Gastroesophageal sphincter (tissue), 3 donors: ENCODE data around the gene IGFBP2.

Experiments used
- POLR2A ChIP-seq, 2 donors: fragments of 450-650 bp; IDR thresholded peaks; one replicate each; pipeline ENCODE4 v1.6.1; 2017; ENCODE audit warnings: antibody characterized with exemption in 2 of 2, mild to moderate bottlenecking in 2 of 2, moderate library complexity in 1 of 2
- TF ChIP-seq, protein P1 (sequence below), 4 experiments: fragments of 200-600 bp in 2 of 4; fragments of 450-650 bp in 2 of 4; sonication (generic) in 1 of 4; IDR thresholded peaks; one replicate each; pipeline ENCODE4 v1.5.1; 2017 to 2019; ENCODE audit warnings: antibody characterized with exemption in 4 of 4, mild to moderate bottlenecking in 2 of 4, moderate library complexity in 2 of 4

DNA sequence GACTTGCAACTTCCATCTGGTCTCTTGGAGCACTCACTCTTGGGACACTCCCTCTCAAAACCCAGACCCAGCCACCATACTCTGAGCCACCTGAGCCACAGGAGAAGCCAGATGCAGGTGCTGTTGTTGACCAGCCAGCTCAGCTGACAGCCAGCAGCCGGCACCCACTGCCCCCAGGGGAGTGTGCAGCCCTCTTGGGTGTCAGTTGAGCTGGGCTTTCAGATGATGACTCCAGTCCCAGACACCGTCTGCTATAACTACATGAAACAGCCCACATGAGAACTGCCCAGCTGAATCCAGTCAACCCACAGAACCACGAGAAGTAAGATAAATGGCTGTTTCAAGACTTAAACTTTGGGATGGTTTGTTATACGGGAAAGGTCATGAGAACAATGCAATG lies 10.7 kb upstream of the IGFBP2 start:
- TF ChIP-seq, protein P1, sequence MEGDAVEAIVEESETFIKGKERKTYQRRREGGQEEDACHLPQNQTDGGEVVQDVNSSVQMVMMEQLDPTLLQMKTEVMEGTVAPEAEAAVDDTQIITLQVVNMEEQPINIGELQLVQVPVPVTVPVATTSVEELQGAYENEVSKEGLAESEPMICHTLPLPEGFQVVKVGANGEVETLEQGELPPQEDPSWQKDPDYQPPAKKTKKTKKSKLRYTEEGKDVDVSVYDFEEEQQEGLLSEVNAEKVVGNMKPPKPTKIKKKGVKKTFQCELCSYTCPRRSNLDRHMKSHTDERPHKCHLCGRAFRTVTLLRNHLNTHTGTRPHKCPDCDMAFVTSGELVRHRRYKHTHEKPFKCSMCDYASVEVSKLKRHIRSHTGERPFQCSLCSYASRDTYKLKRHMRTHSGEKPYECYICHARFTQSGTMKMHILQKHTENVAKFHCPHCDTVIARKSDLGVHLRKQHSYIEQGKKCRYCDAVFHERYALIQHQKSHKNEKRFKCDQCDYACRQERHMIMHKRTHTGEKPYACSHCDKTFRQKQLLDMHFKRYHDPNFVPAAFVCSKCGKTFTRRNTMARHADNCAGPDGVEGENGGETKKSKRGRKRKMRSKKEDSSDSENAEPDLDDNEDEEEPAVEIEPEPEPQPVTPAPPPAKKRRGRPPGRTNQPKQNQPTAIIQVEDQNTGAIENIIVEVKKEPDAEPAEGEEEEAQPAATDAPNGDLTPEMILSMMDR (IDR thresholded peaks at IDR 0.05) = no peak
- TF ChIP-seq POLR2A (IDR thresholded peaks at IDR 0.05) = no peak
